Neural cell (in vitro differentiated cells): Measurements from ENCODE around the gene THEM5. TPM values are rescaled to one million over a fixed set of nuclear protein-coding genes. Genes with fewer than 3 reads are reported as not detected.

Source experiments
- H2AFZ ChIP-seq: fragments of 200-600, 300-800 bp; sonication (generic), shearing (Covaris generic); 2 replicates; pipeline ENCODE4 v1.6.0; 2014; ENCODE audit warnings: low read depth, mild to moderate bottlenecking, antibody characterized with exemption, low read length, moderate library complexity
- H3F3A ChIP-seq: fragments of 200-600 bp; shearing (Covaris generic); 2 replicates; pipeline ENCODE4 v1.6.1; 2016; ENCODE audit warnings: mild to moderate bottlenecking, moderate library complexity, mixed read lengths, antibody characterized with exemption, low read length; ENCODE audit not compliant: insufficient read depth, poor library complexity, severe bottlenecking
- H3K27ac ChIP-seq: fragments of 200-600, 300-800 bp; sonication (generic), shearing (Covaris generic); 2 replicates; pipeline ENCODE4 v1.5.1; 2014; ENCODE audit warnings: mild to moderate bottlenecking, low read length, moderate library complexity
- H3K27me3 ChIP-seq: fragments of 300-800, 200-600 bp; sonication (generic), shearing (Covaris generic); 2 replicates; pipeline ENCODE4 v1.6.0; 2014; ENCODE audit warnings: mild to moderate bottlenecking, low read depth, low read length, moderate library complexity; ENCODE audit not compliant: insufficient read depth
- H3K36me3 ChIP-seq: fragments of 300-800, 200-600 bp; sonication (generic), shearing (Covaris generic); 2 replicates; pipeline ENCODE4 v1.5.1; 2014; ENCODE audit warnings: mild to moderate bottlenecking, antibody characterized with exemption, low read length, moderate library complexity; ENCODE audit not compliant: insufficient read depth
- H3K4me2 ChIP-seq: fragments of 300-800, 200-600 bp; sonication (generic), shearing (Covaris generic); 2 replicates; pipeline ENCODE4 v1.6.0; 2014; ENCODE audit warnings: mild to moderate bottlenecking, low read length
- H3K4me3 ChIP-seq: fragments of 300-800, 200-600 bp; sonication (generic), shearing (Covaris generic); 2 replicates; pipeline ENCODE4 v1.5.1; 2014; ENCODE audit warnings: mild to moderate bottlenecking, low read length, moderate library complexity
- H3K79me2 ChIP-seq: fragments of 200-600 bp; shearing (Covaris generic); replicated peaks from 2 replicates; pipeline ENCODE4 v1.6.0; 2014; ENCODE audit warnings: mild to moderate bottlenecking, low read length, moderate library complexity; ENCODE audit not compliant: insufficient read depth
- H3K9ac ChIP-seq: fragments of 300-800, 200-600 bp; sonication (generic), shearing (Covaris generic); 2 replicates; pipeline ENCODE4 v1.6.1; 2016; ENCODE audit warnings: mild to moderate bottlenecking, low read length, mixed read lengths
- H3K9me2 ChIP-seq: fragments of 200-600 bp; shearing (Covaris generic); 2 replicates; pipeline ENCODE4 v1.6.1; 2016; ENCODE audit warnings: mild to moderate bottlenecking, low read length, mixed read lengths; ENCODE audit not compliant: insufficient read depth
- H3K9me3 ChIP-seq: fragments of 200-600, 300-800 bp; sonication (generic), shearing (Covaris generic); 2 replicates; pipeline ENCODE4 v1.6.1; 2016; ENCODE audit warnings: mild to moderate bottlenecking, mixed run types, low read length, moderate library complexity, mixed read lengths
- H4K20me1 ChIP-seq: fragments of 200-600 bp; shearing (Covaris generic); 2 replicates; pipeline ENCODE4 v1.6.1; 2016; ENCODE audit warnings: mild to moderate bottlenecking, mixed run types; ENCODE audit not compliant: insufficient read depth
- EP300 ChIP-seq: fragments of 450-650 bp; conservative IDR thresholded peaks from 2 replicates; pipeline ENCODE4 v1.6.1; 2014; ENCODE audit warnings: antibody characterized with exemption, mild to moderate bottlenecking, moderate library complexity; ENCODE audit not compliant: poor library complexity, severe bottlenecking
- EZH2 ChIP-seq: fragments of 200-600, 300-800 bp; shearing (Covaris generic), sonication (generic); IDR thresholded peaks from 2 replicates; pipeline ENCODE4 v1.6.1; 2014; ENCODE audit warnings: antibody characterized with exemption, low read length, borderline replicate concordance, mild to moderate bottlenecking; ENCODE audit not compliant: insufficient read depth, poor library complexity, severe bottlenecking
- MXI1 ChIP-seq: fragments of 450-650 bp; conservative IDR thresholded peaks from 2 replicates; pipeline ENCODE4 v1.6.1; 2014; ENCODE audit warnings: antibody characterized with exemption, mild to moderate bottlenecking; ENCODE audit not compliant: poor library complexity, severe bottlenecking
- POLR2AphosphoS5 ChIP-seq: IDR thresholded peaks from 2 replicates; pipeline ENCODE4 v1.6.1; 2012
- RAD21 ChIP-seq: fragments of 450-650 bp; conservative IDR thresholded peaks from 2 replicates; pipeline ENCODE4 v1.6.1; 2014; ENCODE audit warnings: antibody characterized with exemption, mild to moderate bottlenecking, moderate library complexity
- SMC3 ChIP-seq: fragments of 450-650 bp; conservative IDR thresholded peaks from 2 replicates; pipeline ENCODE4 v1.6.1; 2014; ENCODE audit warnings: antibody characterized with exemption, mild to moderate bottlenecking, moderate library complexity; ENCODE audit not compliant: poor library complexity
- TAF1 ChIP-seq: IDR thresholded peaks from 2 replicates; pipeline ENCODE4 v1.6.1; 2012; ENCODE audit warnings: low read depth
- polyA plus RNA-seq: library from polyadenylated mRNA; depleted of rRNA; stranded (reverse); fragments of >200 nt; gene quantifications from 2 replicates; pipeline ENCODE4 v1.2.3, GENCODE V29; 2014
- TF ChIP-seq, protein P1 (sequence below): fragments of 450-650 bp; IDR thresholded peaks from 2 replicates; pipeline ENCODE4 v1.5.1; 2014; ENCODE audit warnings: antibody characterized with exemption, mild to moderate bottlenecking, moderate library complexity; ENCODE audit not compliant: poor library complexity, severe bottlenecking
- TF ChIP-seq, protein P2 (sequence below): IDR thresholded peaks from 2 replicates; pipeline ENCODE4 v1.6.1; 2012; ENCODE audit warnings: borderline replicate concordance

Gene THEM5
- polyA plus RNA-seq, 1 donor from 2014 or later: not detected

DNA sequence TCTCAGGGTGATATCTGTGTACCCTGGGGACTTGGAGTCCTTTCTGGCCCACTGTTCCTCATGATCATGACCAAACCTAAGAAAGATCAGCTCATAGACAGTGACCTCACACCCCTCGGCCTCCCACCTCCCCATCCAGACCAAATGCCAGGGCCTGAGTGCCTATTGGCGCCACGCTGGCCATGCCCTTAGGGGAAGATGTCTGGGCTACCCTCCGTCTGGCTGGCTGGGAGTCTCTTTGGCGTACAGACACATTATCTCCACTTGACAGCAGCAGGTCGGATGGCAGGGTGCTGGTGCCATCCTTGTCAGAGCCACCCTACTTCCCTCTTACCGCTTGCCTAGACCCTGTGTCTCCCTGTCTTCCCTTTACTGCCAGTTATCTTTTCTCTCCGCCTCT lies 30.3 kb downstream of the THEM5 start:
- Histone ChIP-seq H3K36me3 (no peaks in the 10 kb centered on the region), H3K27me3 (no peaks in the 10 kb centered on the region), H3K9ac (no peak overlapping the region), H2AFZ (no peak overlapping the region), H3K4me3 (no peak overlapping the region), H3K27ac (no peak overlapping the region), H3K9me3 (no peaks in the 10 kb centered on the region), H4K20me1 (no peaks in the 10 kb centered on the region), H3K79me2 (no peaks in the 10 kb centered on the region), H3F3A (no peaks in the 10 kb centered on the region), H3K4me2 (no peak overlapping the region), H3K9me2 (no peaks in the 10 kb centered on the region)
- TF ChIP-seq EZH2: no peak

DNA sequence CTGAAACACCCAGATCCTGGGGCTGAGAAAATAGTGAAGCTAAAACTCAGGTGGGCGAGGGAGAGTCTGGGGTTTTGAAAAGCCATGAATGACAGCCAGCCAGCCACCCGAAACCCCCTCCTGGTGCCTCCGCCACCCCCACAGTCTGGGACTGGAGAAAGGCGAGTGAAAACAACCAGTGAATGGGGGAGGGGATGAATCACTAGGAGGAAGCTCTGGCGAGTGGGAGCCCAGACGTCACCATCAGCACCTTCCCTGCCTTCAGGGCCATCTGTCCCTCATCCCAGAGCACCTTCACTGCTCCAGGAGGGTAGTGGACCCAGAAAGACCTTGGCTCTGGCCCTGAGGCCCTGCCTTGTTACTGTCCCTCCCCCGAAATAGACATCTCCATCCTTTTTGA lies 31.1 kb downstream of the THEM5 start:
- Histone ChIP-seq H3F3A (no peaks in the 10 kb centered on the region), H3K9ac (no peak overlapping the region), H3K36me3 (no peaks in the 10 kb centered on the region), H3K79me2 (no peaks in the 10 kb centered on the region), H4K20me1 (no peaks in the 10 kb centered on the region), H3K27me3 (no peaks in the 10 kb centered on the region), H2AFZ (no peak overlapping the region), H3K4me2 (no peak overlapping the region), H3K27ac (no peak overlapping the region), H3K9me2 (no peaks in the 10 kb centered on the region), H3K4me3 (no peak overlapping the region), H3K9me3 (no peaks in the 10 kb centered on the region)
- TF ChIP-seq MXI1 (no peak), TAF1 (no peak), RAD21 (no peak), EZH2 (no peak), POLR2AphosphoS5 (no peak)
- TF ChIP-seq, protein P1, sequence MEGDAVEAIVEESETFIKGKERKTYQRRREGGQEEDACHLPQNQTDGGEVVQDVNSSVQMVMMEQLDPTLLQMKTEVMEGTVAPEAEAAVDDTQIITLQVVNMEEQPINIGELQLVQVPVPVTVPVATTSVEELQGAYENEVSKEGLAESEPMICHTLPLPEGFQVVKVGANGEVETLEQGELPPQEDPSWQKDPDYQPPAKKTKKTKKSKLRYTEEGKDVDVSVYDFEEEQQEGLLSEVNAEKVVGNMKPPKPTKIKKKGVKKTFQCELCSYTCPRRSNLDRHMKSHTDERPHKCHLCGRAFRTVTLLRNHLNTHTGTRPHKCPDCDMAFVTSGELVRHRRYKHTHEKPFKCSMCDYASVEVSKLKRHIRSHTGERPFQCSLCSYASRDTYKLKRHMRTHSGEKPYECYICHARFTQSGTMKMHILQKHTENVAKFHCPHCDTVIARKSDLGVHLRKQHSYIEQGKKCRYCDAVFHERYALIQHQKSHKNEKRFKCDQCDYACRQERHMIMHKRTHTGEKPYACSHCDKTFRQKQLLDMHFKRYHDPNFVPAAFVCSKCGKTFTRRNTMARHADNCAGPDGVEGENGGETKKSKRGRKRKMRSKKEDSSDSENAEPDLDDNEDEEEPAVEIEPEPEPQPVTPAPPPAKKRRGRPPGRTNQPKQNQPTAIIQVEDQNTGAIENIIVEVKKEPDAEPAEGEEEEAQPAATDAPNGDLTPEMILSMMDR: no peak
- TF ChIP-seq, protein P2, sequence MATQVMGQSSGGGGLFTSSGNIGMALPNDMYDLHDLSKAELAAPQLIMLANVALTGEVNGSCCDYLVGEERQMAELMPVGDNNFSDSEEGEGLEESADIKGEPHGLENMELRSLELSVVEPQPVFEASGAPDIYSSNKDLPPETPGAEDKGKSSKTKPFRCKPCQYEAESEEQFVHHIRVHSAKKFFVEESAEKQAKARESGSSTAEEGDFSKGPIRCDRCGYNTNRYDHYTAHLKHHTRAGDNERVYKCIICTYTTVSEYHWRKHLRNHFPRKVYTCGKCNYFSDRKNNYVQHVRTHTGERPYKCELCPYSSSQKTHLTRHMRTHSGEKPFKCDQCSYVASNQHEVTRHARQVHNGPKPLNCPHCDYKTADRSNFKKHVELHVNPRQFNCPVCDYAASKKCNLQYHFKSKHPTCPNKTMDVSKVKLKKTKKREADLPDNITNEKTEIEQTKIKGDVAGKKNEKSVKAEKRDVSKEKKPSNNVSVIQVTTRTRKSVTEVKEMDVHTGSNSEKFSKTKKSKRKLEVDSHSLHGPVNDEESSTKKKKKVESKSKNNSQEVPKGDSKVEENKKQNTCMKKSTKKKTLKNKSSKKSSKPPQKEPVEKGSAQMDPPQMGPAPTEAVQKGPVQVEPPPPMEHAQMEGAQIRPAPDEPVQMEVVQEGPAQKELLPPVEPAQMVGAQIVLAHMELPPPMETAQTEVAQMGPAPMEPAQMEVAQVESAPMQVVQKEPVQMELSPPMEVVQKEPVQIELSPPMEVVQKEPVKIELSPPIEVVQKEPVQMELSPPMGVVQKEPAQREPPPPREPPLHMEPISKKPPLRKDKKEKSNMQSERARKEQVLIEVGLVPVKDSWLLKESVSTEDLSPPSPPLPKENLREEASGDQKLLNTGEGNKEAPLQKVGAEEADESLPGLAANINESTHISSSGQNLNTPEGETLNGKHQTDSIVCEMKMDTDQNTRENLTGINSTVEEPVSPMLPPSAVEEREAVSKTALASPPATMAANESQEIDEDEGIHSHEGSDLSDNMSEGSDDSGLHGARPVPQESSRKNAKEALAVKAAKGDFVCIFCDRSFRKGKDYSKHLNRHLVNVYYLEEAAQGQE: no peak

DNA sequence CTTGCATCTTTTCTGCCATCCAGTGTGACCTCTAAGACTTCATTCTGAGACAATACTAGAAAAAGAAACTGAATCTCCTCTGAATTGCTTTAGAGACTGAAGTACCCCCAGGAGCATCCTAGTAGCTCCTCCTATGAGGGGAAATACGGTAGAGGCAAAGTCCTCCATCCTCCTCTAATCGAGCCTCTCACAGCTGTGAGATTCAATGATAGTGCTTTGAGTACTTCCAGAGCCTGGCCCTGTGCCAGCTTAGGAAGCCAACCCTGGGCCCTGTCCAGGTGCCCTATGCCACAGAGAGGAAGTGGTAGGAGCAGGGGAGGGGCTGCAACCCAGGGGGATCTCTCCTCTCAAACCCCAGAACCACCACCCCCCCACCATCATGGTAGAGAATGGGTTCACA lies 32.6 kb downstream of the THEM5 start:
- H3K9ac ChIP-seq: no peak overlapping the region
- no peak overlapping the region for H3K4me3 ChIP-seq
- H2AFZ ChIP-seq: no peak overlapping the region
- no peaks in the 10 kb centered on the region for H3F3A ChIP-seq
- no peaks in the 10 kb centered on the region for H3K36me3 ChIP-seq
- no peak overlapping the region for H3K4me2 ChIP-seq
- no peaks in the 10 kb centered on the region for H3K79me2 ChIP-seq
- H4K20me1 ChIP-seq: no peaks in the 10 kb centered on the region
- H3K27ac ChIP-seq: no peak overlapping the region
- no peaks in the 10 kb centered on the region for H3K9me2 ChIP-seq
- no peak for TF ChIP-seq EZH2
- no peak for TF ChIP-seq EP300
- TF ChIP-seq TAF1: no peak
- TF ChIP-seq, protein P1: no peak
- no peak for TF ChIP-seq RAD21
- no peak for TF ChIP-seq SMC3
- no peak for TF ChIP-seq POLR2AphosphoS5
- TF ChIP-seq, protein P2: no peak
- no peak for TF ChIP-seq MXI1
- H3K27me3 ChIP-seq: no peaks in the 10 kb centered on the region
- H3K9me3 ChIP-seq: no peaks in the 10 kb centered on the region
